OCI-LY3 (cell line): Measurements from ENCODE around the gene MKNK2.

Source experiments
- H2AFZ ChIP-seq: fragments of 200-600, 300-600 bp; shearing (Covaris generic); 2 replicates; pipeline ENCODE4 v1.6.0; 2014; ENCODE audit warnings: antibody characterized with exemption, low read depth, low read length
- H3K27ac ChIP-seq: fragments of 200-600, 300-600 bp; sonication (generic); 2 replicates; pipeline ENCODE4 v1.5.1; 2014; ENCODE audit warnings: mild to moderate bottlenecking, low read length, moderate library complexity, mixed read lengths
- H3K27me3 ChIP-seq: fragments of 200-600, 300-600 bp; sonication (generic); 2 replicates; pipeline ENCODE4 v1.6.1; 2014; ENCODE audit warnings: low read depth, low read length, mixed read lengths
- H3K36me3 ChIP-seq: fragments of 200-600, 300-600 bp; sonication (generic); replicated peaks from 2 replicates; pipeline ENCODE3; 2014; ENCODE audit warnings: low read depth, low read length, mixed read lengths
- H3K4me1 ChIP-seq: fragments of 300-600, 200-600 bp; sonication (generic); 2 replicates; pipeline ENCODE4 v1.6.1; 2014; ENCODE audit warnings: low read length, mixed read lengths
- H3K4me2 ChIP-seq: fragments of 200-600, 300-600 bp; sonication (generic); 2 replicates; pipeline ENCODE4 v1.6.1; 2014; ENCODE audit warnings: low read length, mixed read lengths
- H3K4me3 ChIP-seq: fragments of 300-600, 200-600 bp; sonication (generic); 2 replicates; pipeline ENCODE4 v1.5.1; 2014; ENCODE audit warnings: antibody characterized with exemption, mild to moderate bottlenecking, low read length, moderate library complexity
- H3K79me2 ChIP-seq: fragments of 300-600, 200-600 bp; shearing (Covaris generic); 2 replicates; pipeline ENCODE4 v1.6.1; 2014; ENCODE audit warnings: mild to moderate bottlenecking, low read length, mixed read lengths
- H3K9ac ChIP-seq: fragments of 300-600, 200-600 bp; shearing (Covaris generic); 2 replicates; pipeline ENCODE4 v1.6.0; 2014; ENCODE audit warnings: mild to moderate bottlenecking, low read length, moderate library complexity
- H3K9me3 ChIP-seq: fragments of 200-600, 300-600 bp; shearing (Covaris generic); 2 replicates; pipeline ENCODE4 v1.6.1; 2014; ENCODE audit warnings: low read length, mixed read lengths; ENCODE audit not compliant: insufficient read depth
- H4K20me1 ChIP-seq: fragments of 200-600, 300-600 bp; sonication (generic); 2 replicates; pipeline ENCODE4 v1.6.1; 2016; ENCODE audit warnings: low read length, mixed read lengths; ENCODE audit not compliant: insufficient read depth
- EZH2phosphoT487 ChIP-seq: fragments of 200-600 bp; shearing (Covaris generic); IDR thresholded peaks from 2 replicates; pipeline ENCODE4 v1.6.1; 2018; ENCODE audit warnings: antibody characterized with exemption, mixed run types, low read depth
- TF ChIP-seq, protein P1 (sequence below): fragments of 200-600, 300-600 bp; sonication (generic); IDR thresholded peaks from 2 replicates; pipeline ENCODE4 v1.5.1; 2014; ENCODE audit warnings: antibody characterized with exemption, low read length, low read depth

The MKNK2 gene

DNA sequence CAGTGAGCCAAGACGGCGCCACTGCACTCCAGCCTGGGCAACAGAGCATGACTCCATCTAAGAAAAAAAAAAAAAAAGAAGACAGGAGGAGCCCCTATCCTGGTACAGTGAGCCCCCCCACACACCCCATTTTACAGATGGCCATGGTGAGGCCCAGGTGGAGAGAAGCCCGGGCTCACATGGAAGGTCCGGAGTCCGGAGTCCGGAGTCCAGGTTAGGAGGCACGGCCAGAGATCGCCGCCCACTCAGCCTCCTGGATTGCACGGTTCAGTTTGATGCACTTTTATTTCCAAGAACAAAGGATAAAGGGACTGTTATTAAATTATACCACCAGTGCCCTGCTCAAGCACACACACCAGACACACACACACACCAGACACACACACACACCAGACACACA, 24.3 kb downstream of the MKNK2 start:
- no peak overlapping the region for H2AFZ ChIP-seq
- H3K27ac ChIP-seq = no peak overlapping the region
- H3K4me3 ChIP-seq = no peak overlapping the region
- H3K4me1 ChIP-seq = no peaks in the 10 kb centered on the region
- H3K4me2 ChIP-seq = no peak overlapping the region
- H3K9ac ChIP-seq = no peak overlapping the region
- H3K79me2 ChIP-seq = no peaks in the 10 kb centered on the region
- TF ChIP-seq, protein P1, sequence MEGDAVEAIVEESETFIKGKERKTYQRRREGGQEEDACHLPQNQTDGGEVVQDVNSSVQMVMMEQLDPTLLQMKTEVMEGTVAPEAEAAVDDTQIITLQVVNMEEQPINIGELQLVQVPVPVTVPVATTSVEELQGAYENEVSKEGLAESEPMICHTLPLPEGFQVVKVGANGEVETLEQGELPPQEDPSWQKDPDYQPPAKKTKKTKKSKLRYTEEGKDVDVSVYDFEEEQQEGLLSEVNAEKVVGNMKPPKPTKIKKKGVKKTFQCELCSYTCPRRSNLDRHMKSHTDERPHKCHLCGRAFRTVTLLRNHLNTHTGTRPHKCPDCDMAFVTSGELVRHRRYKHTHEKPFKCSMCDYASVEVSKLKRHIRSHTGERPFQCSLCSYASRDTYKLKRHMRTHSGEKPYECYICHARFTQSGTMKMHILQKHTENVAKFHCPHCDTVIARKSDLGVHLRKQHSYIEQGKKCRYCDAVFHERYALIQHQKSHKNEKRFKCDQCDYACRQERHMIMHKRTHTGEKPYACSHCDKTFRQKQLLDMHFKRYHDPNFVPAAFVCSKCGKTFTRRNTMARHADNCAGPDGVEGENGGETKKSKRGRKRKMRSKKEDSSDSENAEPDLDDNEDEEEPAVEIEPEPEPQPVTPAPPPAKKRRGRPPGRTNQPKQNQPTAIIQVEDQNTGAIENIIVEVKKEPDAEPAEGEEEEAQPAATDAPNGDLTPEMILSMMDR = no peak
- no peak for TF ChIP-seq EZH2phosphoT487
- H3K36me3 ChIP-seq = peaks cover 2% of the 10 kb centered on the region
- peaks cover 3% of the 10 kb centered on the region; the same call in 1 of the 2 replicates for H3K9me3 ChIP-seq
- 0 out of 2 replicates have a peak, but pooled peaks cover 5% of the 10 kb centered on the region for H3K27me3 ChIP-seq
- H4K20me1 ChIP-seq = no peaks in the 10 kb centered on the region

DNA sequence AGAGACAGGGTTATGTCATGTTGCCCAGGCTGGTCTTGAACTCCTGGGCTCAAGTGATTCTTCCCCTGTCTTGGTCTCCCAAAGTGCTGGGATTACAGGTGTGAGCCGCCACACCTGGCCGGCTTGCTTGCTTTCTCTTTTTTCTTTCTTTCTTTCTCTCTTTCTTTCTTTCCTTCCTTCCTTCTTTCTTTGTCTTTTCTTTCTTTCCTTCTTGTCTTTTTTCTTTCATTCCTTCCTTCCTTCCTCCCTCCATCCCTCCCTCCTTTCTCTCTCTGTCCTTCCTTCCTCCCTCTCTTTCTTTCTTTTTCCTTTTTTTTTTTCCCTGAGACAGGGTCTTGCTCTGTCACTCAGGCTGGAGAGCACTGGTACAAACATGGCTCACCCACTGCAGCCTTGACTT, 28.8 kb downstream of the MKNK2 start:
- H2AFZ ChIP-seq = no peak overlapping the region
- H3K9me3 ChIP-seq = peaks cover 3% of the 10 kb centered on the region; the same call in 1 of the 2 replicates
- H3K36me3 ChIP-seq = peaks cover 2% of the 10 kb centered on the region
- H3K4me3 ChIP-seq = no peak overlapping the region
- H3K27me3 ChIP-seq = 0 out of 2 replicates have a peak, but pooled peaks cover 5% of the 10 kb centered on the region
- TF ChIP-seq, protein P1 = no peak
- TF ChIP-seq EZH2phosphoT487 = no peak
- no peaks in the 10 kb centered on the region for H3K79me2 ChIP-seq
- H3K27ac ChIP-seq = no peak overlapping the region
- H3K4me1 ChIP-seq = peaks cover 6% of the 10 kb centered on the region; the same call in 1 of the 2 replicates
- H3K9ac ChIP-seq = no peak overlapping the region
- no peak overlapping the region for H3K4me2 ChIP-seq
- H4K20me1 ChIP-seq = no peaks in the 10 kb centered on the region

DNA sequence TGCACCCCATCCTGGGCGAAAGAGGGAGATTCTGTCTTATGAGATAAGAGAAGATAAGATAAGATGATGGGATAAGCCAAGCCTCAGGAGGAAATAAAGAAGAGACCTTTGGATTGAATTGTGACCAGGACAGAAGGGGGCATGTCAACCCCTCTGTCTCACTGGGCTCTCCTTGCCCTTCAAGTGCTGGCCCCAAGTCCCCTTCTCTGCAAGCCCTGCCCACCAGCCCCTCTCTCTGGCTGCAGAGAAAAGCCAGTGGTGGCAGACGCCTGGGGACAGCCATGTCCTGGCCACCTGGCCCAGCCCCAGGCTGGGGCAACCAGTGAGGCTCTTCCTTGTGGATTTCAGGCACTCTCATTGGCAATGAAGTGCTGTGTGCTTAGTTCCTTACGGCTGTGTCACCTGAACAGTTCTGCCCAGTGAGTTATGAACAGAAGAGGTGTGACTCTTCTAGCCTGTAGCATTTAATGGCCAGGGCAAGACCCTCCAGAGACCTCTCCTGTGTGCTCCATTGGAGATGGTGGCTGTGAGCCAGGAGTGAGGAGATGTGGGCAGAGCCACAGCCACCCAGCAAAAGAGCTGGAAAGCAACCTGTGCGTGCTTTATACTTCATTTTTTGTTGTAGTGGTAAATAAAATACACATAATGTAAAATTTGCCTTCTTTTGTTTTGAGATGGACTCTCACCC, 29.4 kb downstream of the MKNK2 start:
- H3K27me3 ChIP-seq = 0 out of 2 replicates have a peak, but pooled peaks cover 5% of the 10 kb centered on the region
- TF ChIP-seq EZH2phosphoT487 = no peak
- TF ChIP-seq, protein P1 = no peak
- peaks cover 2% of the 10 kb centered on the region for H3K36me3 ChIP-seq
- no peak overlapping the region for H2AFZ ChIP-seq
- peaks cover 7% of the 10 kb centered on the region; the same call in 1 of the 2 replicates for H3K4me1 ChIP-seq
- no peak overlapping the region for H3K4me3 ChIP-seq
- no peaks in the 10 kb centered on the region for H4K20me1 ChIP-seq
- H3K9me3 ChIP-seq = peaks cover 3% of the 10 kb centered on the region; the same call in 1 of the 2 replicates
- H3K79me2 ChIP-seq = no peaks in the 10 kb centered on the region
- no peak overlapping the region for H3K27ac ChIP-seq
- no peak overlapping the region for H3K4me2 ChIP-seq
- no peak overlapping the region for H3K9ac ChIP-seq

DNA sequence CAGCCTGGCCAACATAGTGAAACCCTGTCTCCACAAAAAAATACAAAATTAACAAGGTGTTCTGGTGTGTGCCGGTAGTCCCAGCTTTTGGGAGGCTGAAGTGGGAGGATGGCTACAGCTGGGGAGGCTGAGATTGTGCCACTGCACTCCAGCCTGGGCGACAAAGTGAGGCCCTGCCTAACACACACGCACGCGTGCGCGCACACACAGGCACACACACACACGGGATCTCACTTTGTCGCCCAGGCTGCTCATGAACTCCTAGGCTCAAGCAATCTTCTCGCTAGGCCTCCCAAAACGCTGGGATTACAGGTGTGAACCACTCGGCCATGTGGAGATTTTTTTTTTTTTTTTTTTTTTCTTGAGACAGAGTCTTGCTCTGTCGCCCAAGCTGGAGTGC, 32.3 kb downstream of the MKNK2 start:
- no peaks in the 10 kb centered on the region for H3K9me3 ChIP-seq
- 0 out of 2 replicates have a peak, but pooled peaks cover 5% of the 10 kb centered on the region for H3K27me3 ChIP-seq
- no peak overlapping the region for H2AFZ ChIP-seq
- no peak for TF ChIP-seq EZH2phosphoT487
- TF ChIP-seq, protein P1 = no peak
- H4K20me1 ChIP-seq = no peaks in the 10 kb centered on the region
- H3K4me2 ChIP-seq = no peak overlapping the region
- H3K36me3 ChIP-seq = peaks cover 3% of the 10 kb centered on the region
- H3K4me3 ChIP-seq = no peak overlapping the region
- no peak overlapping the region for H3K9ac ChIP-seq
- peaks cover 19% of the 10 kb centered on the region for H3K79me2 ChIP-seq
- no peak overlapping the region for H3K27ac ChIP-seq
- H3K4me1 ChIP-seq = peaks cover 22% of the 10 kb centered on the region
